ENCODE data around the gene SOCS6.
"Not testable (repeated sequence)": the region's sequence is repeated elsewhere in the genome, so short reads cannot be mapped to it uniquely, and the experiment has no call there.

Gene SOCS6, protein sequence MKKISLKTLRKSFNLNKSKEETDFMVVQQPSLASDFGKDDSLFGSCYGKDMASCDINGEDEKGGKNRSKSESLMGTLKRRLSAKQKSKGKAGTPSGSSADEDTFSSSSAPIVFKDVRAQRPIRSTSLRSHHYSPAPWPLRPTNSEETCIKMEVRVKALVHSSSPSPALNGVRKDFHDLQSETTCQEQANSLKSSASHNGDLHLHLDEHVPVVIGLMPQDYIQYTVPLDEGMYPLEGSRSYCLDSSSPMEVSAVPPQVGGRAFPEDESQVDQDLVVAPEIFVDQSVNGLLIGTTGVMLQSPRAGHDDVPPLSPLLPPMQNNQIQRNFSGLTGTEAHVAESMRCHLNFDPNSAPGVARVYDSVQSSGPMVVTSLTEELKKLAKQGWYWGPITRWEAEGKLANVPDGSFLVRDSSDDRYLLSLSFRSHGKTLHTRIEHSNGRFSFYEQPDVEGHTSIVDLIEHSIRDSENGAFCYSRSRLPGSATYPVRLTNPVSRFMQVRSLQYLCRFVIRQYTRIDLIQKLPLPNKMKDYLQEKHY

DNA sequence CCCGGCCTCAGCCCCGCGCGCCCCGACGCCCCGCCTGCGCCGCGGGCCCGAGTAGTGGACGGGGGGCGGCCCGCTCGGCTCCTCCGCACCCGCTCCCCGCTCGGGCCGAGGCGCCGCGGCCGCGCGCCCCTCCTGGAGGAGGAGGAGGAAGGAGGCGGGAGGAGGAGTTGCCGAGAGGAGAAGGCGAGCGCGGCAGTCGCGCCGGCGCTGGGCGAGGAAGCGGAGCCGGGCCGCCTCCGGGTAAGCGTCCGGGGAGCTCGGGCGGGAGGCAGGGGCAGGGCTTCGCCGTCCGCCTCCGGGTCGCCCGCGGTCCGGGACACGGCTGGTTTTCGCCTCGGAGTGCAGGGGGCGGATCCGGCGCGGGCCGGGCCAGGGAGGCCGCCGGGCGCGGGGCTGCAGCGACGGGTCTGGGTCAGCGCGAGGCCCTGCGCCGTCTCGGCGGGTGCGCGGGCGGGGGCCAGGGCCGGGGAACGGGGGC lies at the start of gene SOCS6:
TSS of gene SOCS6 (plus strand) at position 195 of the 478 bp plus-strand sequence. CDS start 35,624 bp downstream, outside the sequence.
- DNase-seq: peak; percentile 61

DNA sequence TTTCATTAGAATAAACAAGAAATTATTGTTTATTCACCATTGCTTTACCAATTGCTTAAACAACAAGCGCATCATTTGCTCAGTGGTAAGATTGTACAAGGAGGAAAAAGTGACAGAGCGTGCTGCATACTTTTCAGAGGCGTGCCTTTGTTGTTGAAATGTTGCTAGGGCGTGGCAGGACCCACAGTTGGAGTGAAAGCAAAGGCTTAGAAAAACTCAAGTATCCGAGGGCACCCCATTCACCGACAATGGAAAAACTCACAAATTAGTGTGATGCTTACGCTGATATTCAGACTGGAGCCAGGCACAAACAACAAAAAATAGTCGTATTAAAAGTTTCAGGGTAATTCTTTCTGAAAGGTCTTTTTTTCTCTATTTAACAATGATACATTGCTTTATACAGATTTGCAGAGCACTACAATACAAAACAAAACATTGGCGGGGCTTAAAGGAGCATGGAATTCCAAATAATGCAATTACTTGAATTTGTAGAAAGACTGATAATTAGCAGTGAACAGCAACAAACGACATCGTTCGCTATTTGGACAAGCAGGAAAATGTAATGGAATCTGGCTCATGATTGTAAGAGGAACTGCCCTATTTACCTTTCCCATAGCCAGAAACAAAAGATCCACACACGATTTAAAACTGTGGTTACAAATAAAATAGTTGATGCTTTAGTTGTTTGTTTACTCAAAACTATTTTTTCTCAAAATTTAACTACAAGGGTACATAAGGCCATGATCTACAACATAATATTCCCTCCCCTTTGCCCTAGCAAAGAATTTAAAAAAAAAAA lies 45.5 kb upstream of the SOCS6 start:
- DNase-seq: no peak

DNA sequence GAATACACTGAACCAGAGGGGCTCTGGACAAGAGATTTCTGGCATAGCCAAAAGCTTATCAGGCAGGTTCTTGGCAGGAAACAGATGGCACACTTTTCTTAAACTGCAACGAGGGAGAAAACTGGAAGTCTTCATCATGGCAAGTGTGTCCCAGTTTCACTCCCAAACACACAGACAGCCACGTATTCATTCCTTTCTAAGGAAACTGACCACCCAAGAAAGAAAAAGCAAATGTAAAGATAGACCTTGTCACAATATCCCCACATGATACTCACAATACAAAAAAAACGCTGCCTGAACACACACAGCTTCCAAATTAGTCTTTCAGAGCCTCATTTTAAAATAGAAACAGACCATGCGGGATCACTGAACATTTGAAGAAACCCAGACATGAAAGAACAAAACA lies 42.8 kb upstream of the SOCS6 start:
- DNase-seq: no peak

DNA sequence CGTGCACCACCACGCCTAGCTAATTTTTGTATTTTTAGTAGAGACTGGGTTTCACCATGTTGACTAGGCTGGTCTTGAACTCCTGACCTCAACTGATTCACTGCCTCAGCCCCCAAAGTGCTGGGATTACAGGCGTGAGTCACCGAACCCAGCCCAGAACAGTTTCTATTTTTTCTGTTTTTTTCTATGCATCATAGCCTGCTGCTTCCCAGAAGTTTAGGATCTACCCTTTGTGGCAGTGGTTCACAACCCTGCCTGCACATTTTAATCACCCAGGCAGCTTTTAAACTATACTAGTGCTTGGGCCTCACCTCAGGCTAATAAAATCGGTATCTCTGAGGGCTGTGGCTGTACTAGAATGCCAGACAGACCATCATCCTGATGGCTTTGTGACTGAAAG lies 39.7 kb upstream of the SOCS6 start:
- no peak for DNase-seq

DNA sequence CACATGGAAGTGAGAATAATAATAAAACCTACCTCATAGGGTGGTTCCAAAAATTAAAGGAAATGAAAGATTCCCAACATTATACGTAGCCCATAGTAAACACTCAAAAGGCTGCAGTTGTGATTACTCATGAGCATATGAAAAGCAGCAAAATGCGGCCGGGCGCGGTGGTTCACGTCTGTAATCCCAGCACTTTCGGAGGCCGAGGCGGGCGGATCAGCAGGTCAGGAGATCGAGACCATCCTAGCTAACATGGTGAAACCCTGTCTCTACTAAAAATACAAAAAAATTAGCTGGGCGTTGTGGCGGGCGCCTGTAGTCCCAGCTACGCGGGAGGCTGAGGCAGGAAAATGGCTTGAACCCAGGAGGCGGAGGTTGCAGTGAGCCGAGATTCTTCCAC lies 39.0 kb upstream of the SOCS6 start:
- not testable (repeated sequence) for DNase-seq

DNA sequence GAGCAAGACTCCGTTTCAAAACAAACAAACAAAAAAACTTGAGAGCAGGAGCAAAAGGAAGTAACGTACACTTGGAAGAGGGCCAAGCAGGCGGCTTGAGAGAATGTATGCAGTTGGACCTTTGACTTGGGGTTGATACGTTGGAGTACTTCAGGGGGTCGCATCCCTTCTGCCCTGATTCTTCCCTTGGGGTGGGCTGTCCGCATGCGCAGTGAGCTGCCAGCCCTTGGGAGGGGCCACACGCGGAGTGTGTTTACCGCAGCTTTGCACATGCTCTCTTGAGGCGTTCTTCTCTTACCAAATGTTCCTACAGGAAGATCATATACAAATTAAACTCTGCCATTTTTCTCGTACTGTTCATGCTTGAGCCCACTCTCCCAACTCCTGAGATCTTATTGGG lies 38.1 kb upstream of the SOCS6 start:
- DNase-seq: no peak

DNA sequence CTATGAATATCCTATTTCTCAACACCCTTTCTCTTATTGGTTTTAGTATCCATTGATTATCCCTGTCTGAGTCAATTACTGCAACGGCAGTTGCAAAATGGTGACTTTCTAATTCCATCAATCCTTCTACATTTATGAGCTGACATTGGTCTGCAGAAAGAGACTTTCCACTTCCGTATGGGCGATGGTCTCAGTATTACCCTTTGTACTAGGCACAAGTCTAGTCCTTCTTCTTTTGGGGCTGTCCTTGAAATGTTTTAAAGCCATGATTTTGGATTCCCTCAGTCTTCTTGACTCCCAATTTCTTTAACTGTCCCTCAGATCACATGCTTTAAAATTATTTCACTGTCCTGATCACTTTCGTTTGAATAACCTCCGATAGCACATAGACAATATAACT lies 32.7 kb upstream of the SOCS6 start:
- DNase-seq: no peak

DNA sequence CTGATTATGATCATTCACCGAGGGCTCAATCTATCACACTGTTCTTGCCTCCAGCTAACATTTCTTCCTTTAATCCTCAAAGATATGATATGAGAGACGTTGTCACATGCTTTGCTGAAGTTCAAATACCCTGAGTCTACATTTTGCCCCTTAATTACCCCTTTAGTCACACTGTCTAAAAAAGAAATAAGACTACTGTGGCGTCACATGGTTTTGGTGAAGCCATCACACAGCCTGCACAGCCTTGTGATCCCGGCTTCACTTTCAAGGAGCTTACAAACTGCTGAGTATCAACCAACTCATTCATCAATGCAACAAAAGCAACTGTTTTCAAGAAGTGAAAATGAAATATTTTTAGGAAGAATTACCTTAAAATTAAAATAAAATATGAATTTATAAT lies 31.9 kb upstream of the SOCS6 start:
- DNase-seq: no peak

DNA sequence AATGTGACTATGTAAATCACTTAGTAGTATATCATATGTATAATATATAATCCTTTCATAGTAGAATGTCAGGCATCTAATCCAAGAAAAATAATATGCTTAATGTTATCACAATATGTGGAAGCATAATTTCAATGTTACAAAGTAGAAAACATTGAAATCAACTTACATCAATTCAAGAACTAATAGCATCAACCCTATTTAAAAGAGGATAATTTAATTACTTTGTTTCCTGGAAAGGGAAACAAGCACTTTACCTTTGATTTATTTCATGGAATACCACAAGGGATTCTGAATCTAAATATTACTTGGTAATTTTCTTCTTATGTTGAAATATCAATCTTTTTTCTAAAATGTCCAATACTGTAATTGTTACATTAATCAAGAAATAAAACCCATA lies 30.6 kb upstream of the SOCS6 start:
- DNase-seq: no peak

DNA sequence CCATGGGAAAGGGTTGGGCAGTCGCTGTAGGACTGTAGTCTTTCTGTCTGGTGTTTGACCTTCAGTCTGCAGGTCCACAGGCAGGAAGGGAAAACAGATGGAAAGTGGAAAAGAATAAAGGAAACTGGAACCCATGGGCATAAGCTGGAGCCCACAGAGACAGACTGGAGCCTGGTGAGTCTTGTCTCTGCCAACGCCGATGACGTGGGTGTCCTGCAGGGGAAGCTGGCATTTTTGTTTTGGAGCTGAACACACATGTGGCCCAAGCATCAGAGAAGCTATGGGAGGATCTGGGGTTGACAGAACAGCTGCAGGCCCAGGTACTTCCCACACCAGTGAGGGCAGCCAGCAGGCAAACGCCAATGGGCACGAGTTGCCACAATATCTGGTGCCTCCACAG lies 28.2 kb upstream of the SOCS6 start:
- no peak for DNase-seq

DNA sequence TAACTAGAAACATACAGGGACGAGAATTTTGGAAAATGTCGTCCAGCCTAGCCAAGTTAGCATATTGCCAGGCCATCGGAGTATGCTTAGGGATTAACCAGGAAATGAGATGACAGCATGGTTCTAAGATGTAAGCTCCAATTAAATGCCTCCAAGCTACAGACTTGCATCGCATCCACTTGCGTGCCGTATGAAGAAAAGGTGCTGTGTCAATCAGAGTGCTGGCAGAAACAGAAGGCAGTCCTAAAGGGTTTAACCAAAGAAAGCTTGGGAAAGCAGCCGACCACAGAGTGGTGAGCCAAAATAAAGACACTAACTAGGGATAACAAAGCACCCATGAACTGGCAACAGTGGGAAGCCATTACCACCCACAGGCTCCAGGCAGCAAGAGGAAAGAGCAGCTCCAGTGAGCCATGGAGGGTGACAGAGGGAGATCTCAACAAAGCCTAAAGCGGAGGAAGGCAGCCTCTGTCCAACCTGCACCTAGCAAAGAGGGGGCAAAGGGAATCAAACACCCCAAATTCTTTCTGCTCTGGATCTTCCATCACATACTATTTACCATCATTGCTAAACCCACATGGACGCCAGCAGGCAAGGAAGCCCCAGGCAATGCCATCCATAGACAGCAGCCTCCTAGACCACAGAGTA lies 27.6 kb upstream of the SOCS6 start:
- DNase-seq: no peak

DNA sequence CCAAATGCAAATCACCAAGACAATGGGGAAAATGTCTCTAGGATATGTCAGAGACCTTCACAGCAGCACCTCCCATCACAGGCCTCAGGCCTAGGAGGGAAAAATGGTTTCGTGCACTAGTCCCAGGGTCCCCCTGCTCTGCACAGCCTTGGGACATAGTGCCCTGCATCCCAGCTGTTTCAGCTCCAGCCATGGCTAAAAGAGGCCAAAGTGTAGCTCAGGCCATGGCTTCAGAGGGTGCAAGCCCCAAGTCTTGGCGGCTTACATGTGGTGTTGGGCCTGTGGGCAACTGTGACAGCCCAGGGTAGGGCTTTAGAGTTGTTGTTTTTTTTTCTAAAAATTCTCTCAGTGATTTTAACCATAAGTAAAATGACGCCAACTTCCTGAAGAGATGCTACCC lies 25.5 kb upstream of the SOCS6 start:
- no peak for DNase-seq

DNA sequence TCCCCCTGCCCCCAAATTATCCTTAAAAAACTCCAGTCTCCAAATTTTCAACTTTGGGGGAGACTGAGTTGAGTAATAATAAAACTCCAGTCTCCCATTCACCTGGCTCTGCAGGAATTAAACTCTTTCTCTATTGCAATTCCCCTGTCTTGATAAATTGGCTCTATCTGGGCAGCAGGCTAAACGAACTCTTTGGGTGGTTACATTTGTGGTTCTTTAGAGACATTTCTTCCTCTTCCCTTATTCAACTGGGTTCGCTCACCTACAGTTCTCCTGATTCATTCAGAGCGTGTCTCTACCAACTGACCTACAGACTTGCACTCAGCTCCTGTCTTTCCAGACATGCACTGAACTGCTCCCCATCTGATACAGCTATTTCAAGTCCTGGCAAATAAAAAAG lies 17.1 kb upstream of the SOCS6 start:
- DNase-seq: no peak

DNA sequence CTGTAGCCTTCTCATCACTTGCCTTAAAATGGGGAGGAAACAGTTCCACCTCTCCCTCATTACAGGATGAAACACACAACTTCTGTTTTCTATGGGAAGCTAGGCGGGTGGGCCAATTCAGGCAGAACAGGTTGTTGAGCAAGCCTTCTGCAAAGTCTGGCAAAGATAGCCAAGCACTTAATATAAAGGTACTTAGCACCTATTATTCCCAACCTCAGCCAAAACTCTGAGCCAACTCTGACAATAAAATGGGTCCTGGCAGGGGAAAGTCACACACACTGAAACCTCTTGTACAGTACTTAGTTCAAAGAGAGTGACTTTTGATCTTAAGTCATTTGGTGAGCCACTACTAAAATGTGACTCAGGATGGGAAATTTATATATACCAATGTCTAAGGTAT lies 15.8 kb upstream of the SOCS6 start:
- no peak for DNase-seq

DNA sequence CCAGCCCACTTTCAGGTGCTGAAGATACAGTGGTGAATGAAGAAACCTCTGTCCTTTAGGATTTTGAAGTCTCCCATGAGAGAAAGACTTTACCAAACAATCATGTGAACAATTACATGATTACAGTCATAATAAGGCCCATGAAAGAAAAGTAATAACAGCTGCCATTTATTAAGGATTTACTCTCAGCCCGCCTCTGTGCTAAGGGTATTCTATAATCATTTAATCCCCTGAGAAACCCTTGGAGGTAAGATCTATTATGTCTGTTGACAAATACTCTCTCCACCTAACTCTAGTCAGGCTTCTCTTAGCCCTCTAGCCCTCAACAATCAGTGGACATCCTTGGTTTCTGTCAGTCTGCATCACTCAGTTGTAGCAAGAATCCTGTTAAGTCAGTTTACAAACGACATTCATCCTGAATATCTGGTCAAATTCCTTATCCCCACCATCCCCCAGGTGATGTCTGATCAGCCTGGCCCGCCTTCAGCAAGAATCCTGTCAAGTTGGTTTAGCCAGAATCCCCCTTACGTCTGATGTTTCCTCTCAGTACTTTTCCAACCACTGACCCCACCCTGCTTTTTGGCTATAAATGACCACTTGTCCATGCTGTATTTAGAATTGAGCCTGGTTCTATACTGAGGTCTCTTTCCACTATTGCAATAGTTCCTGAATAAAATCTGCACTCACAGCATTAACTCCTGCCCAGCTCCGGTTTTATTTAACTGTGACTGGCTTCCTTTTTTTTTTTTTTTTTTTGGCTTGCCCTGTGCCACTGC lies 12.2 kb upstream of the SOCS6 start:
- no peak for DNase-seq

DNA sequence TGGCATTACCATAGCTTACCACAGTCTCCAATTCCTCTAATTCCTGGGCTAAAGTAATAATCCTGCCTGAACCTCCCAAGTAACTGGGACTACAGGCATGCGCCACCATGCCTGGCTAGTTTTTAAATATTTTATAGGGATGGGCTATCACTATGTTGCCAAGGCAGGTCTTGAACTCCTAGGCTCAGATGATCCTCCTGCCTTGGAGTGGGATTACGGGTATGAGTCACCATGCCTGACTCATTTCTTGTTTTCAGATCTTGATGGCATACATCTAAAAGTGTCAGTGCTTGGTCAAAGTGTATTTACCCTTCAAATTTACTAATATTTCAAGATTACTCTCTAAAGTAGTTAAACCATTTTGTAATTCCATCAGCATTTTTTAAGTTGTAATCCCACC lies 9.4 kb upstream of the SOCS6 start:
- DNase-seq: no peak

DNA sequence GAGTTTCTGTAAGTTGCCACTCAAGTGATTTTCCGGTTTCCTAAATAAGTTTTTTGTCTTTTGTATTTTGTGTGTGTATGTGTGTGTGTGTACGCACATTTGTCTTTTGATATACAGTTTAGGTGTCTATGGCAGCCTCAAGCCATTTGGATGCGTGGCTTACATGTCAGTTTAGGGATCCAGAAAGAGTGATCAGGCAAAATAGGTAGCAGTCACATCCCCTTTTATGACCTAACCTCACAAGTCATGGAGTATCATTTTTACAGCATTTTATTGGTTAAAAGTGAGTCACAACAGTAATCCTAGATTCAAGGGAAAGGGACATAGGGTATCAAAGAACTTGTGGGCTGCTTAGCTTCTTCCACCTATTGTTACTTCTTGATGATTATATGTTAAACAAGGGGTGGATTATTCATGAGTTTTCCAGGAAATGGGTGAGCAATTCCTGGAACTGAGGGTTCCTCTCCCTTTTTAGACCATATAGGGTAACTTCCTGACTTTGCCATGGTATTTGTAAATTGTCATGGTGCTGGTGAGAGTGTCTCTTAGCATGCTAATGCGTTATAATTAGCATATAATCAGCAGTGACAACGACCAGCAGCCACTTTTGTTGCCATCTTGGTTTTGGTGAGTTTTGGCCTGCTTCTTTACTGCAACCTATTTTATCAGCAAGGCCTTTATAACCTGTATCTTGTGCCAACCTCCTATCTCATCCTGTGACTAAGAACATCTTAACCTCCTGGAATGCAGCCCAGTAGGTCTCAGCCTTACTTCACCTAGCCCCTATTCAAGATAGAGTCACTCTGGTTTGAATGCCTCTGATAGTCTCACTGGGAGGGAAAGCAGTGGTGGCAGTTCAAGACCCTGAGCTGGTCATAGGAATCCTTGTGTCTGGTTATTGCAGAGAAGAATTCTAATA lies 8.6 kb upstream of the SOCS6 start:
- no peak for DNase-seq

DNA sequence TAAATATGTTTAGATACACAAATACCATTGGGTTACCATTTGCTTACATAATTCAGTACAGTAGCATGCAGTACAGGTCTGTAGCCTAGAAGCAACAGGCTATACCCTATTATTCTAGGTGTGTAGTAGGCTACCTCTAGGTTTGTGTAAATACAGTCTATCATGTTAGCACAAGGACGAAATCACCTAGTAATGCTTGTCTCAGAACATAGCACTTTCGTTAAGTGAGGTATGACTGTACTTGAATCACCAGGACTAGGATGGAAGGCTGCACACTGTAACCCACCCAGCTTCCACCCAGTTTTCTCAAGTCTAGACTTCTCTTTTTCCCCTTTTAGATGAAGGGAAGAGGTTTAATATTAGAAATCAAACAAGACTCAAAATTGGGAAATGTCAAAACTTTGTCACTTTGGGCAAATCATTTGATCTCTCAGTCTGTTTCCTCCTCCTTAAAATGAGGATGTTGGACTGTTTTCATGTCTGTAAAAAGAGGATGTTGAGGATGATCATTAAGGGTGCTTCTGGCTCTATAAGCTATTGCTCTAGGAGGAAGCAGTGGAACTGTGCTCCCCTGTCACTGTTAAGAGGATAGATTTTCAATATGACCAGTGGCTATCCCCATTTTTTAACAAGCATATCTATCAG lies 3.7 kb upstream of the SOCS6 start:
- DNase-seq: no peak

DNA sequence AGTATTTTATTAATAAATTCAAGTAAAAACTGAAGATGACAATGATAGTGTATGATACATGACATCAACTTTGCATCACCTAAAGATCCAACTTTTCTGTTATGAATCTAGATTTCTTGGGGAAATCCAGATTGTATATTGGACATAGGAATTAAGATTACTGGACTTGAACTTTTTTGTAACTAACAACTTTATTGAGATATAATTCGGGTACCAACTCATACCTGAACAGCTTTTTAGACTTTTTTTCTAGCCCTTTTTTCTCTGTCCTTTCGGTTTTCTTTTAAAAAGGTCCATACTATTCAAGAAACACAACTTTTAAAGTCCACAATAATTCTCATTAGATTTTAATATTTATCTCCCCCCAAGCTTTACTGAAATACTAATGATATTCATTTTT lies 1.1 kb upstream of the SOCS6 start:
- DNase-seq: no peak

DNA sequence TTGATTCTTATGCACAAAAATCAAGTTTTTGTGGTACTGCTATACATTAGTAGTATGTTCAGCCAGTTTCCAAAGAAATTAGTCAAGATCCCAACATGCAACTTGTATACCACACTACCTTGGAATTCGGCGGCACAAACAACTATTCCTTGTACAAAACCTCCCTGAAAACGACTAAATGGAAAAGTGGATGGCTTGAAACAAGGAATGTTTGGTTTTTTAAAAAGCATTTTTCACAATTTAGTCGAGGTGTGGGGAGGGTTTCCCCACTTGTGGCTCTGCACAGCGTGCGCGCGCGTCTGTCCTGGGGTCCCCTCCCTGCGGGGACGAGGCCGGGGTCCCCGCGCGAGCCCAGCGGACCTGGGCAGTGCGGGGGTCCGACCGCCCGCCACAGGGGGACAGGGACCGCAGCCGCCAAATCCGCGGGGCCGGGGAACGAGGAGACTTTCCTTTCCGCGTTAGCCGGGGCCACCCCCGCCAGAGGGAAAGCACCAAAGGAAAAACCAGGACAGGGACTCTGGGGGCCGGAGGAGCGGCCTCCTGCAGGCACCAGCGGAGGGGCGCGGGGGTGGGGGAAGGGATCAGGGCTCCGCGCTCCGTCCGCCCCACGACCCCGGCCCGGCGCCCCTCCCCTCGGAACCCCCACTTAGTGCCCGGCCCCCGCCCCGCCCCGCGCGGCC lies 534 bp upstream of the SOCS6 start:
- DNase-seq: no peak

Data from stimulated activated CD8-positive, alpha-beta memory T cell treated with anti-CD3 and anti-CD28 coated beads, Interleukin-4, amount 100 ng/mL, for 48 hours (primary cell).